Activated CD8-positive, alpha-beta memory T cell treated with anti-CD3 and anti-CD28 coated beads, Interleukin-2, amount 50 U/mL, for 24 hours (primary cell): ENCODE measurements around the gene ZDHHC1.
A peak's percentile ranks its signal among the peaks of the same experiment; 100 is the strongest.

Experiments used
- DNase-seq: peaks from one replicate; pipeline ENCODE4 v3.0.0-alpha.2; 2020; ENCODE audit errors: extremely low read depth

Gene ZDHHC1

GRCh38 chr16:67447508-67448076 is 31.3 kb upstream of the ZDHHC1 start:
- peak; percentile 24 for DNase-seq

- no peak for DNase-seq
These were observed 30.8 kb upstream of the ZDHHC1 start for GRCh38 chr16:67446968-67447507.

GRCh38 chr16:67445913-67446907 is 29.9 kb upstream of the ZDHHC1 start:
- DNase-seq, result no peak

GRCh38 chr16:67445441-67445912 is 29.2 kb upstream of the ZDHHC1 start:
- DNase-seq, result no peak

GRCh38 chr16:67445126-67445426 is 28.8 kb upstream of the ZDHHC1 start:
- DNase-seq, result no peak

- no peak for DNase-seq
These were observed 28.2 kb upstream of the ZDHHC1 start for GRCh38 chr16:67444259-67445125.

GRCh38 chr16:67443265-67443664 is 27.0 kb upstream of the ZDHHC1 start:
- DNase-seq, result no peak

GRCh38 chr16:67442581-67443255 is 26.4 kb upstream of the ZDHHC1 start:
- no peak for DNase-seq

- no peak for DNase-seq
These were observed 25.6 kb upstream of the ZDHHC1 start for GRCh38 chr16:67441907-67442306.

- no peak for DNase-seq
These were observed 25.0 kb upstream of the ZDHHC1 start for GRCh38 chr16:67441271-67441753.

GRCh38 chr16:67438824-67439393 is 22.6 kb upstream of the ZDHHC1 start:
- no peak for DNase-seq

GRCh38 chr16:67438098-67438791 is 22.0 kb upstream of the ZDHHC1 start:
- no peak for DNase-seq

GRCh38 chr16:67437513-67437912 is 21.2 kb upstream of the ZDHHC1 start:
- no peak for DNase-seq

- no peak for DNase-seq
These were observed 20.4 kb upstream of the ZDHHC1 start for GRCh38 chr16:67436640-67437193.

- DNase-seq, result no peak
These were observed 19.5 kb upstream of the ZDHHC1 start for GRCh38 chr16:67435758-67436164.

GRCh38 chr16:67433131-67433719 is 16.9 kb upstream of the ZDHHC1 start:
- no peak for DNase-seq

GRCh38 chr16:67432506-67432890 is 16.2 kb upstream of the ZDHHC1 start:
- no peak for DNase-seq

- no peak for DNase-seq
These were observed 15.7 kb upstream of the ZDHHC1 start for GRCh38 chr16:67431775-67432505.
